HG02588 (cell line): ENCODE data around the gene PRICKLE3.
A peak's percentile ranks its signal among the peaks of the same experiment; 100 is the strongest.
"Not testable (repeated sequence)": the region's sequence is repeated elsewhere in the genome, so short reads cannot be mapped to it uniquely, and the experiment has no call there.

Experiments
- ATAC-seq: cut with Tn5 transposase; IDR thresholded peaks from one replicate; pipeline ENCODE4 v1.9.1; 2021; ENCODE audit warnings: mild to moderate bottlenecking, moderate library complexity; ENCODE audit not compliant: unreplicated experiment

PRICKLE3 gene

GRCh38 chrX:49161632-49162031, 24.5 kb downstream of the PRICKLE3 start:
- no peak for ATAC-seq

- no peak for ATAC-seq
Measured at GRCh38 chrX:49160908-49161307, 25.3 kb downstream of the PRICKLE3 start.

GRCh38 chrX:49157194-49157593, 29.0 kb downstream of the PRICKLE3 start:
- ATAC-seq = no peak

- ATAC-seq = peak; percentile 92
Measured at GRCh38 chrX:49155900-49156837, 30.0 kb downstream of the PRICKLE3 start.

- ATAC-seq = no peak
Measured at GRCh38 chrX:49155243-49155899, 30.8 kb downstream of the PRICKLE3 start.

GRCh38 chrX:49153467-49153866, 32.7 kb downstream of the PRICKLE3 start:
- no peak for ATAC-seq

GRCh38 chrX:49149291-49149690, 36.9 kb downstream of the PRICKLE3 start:
- ATAC-seq = not testable (repeated sequence)

- ATAC-seq = not testable (repeated sequence)
Measured at GRCh38 chrX:49148390-49149100, 37.6 kb downstream of the PRICKLE3 start.

GRCh38 chrX:49147936-49148335, 38.2 kb downstream of the PRICKLE3 start:
- ATAC-seq = no peak

GRCh38 chrX:49147282-49147681, 38.9 kb downstream of the PRICKLE3 start:
- no peak for ATAC-seq

- ATAC-seq = not testable (repeated sequence)
Measured at GRCh38 chrX:49143154-49143553, 43.0 kb downstream of the PRICKLE3 start.

GRCh38 chrX:49142264-49142663, 43.9 kb downstream of the PRICKLE3 start:
- not testable (repeated sequence) for ATAC-seq

- ATAC-seq = no peak
Measured at GRCh38 chrX:49139713-49140112, 46.5 kb downstream of the PRICKLE3 start.

GRCh38 chrX:49137492-49137891, 48.7 kb downstream of the PRICKLE3 start:
- no peak for ATAC-seq

GRCh38 chrX:49133759-49134158, 52.4 kb downstream of the PRICKLE3 start:
- no peak for ATAC-seq

GRCh38 chrX:49132275-49132674, 53.9 kb downstream of the PRICKLE3 start:
- ATAC-seq = not testable (repeated sequence)

- ATAC-seq = no peak
Measured at GRCh38 chrX:49129427-49129826, 56.7 kb downstream of the PRICKLE3 start.

GRCh38 chrX:49127742-49128258, 58.4 kb downstream of the PRICKLE3 start:
- not testable (repeated sequence) for ATAC-seq
